CD14-positive monocyte (primary cell): Measurements from ENCODE around the gene INSIG2. TPM values are rescaled to one million over a fixed set of nuclear protein-coding genes. Genes with fewer than 3 reads are reported as not detected.

Experiments used
- DNase-seq, 3 donors: peaks; one replicate each; pipeline ENCODE4 v3.0.0-alpha.2; 2011 to 2022
- H2AFZ ChIP-seq: 2 replicates; pipeline ENCODE4 v1.6.0; 2012; ENCODE audit warnings: mild to moderate bottlenecking, low read depth, low read length, inconsistent platforms; ENCODE audit not compliant: insufficient read depth, poor library complexity, severe bottlenecking
- H3K27ac ChIP-seq, 2 donors: 1 replicate in 1 of 2; 2 replicates in 1 of 2; pipeline ENCODE4 v1.5.1; 2012 to 2013; ENCODE audit warnings: low read length in 2 of 2, control low read depth in 1 of 2, inconsistent platforms in 1 of 2, low read depth in 1 of 2, mild to moderate bottlenecking in 1 of 2
- H3K27me3 ChIP-seq, 2 donors: one replicate each; pipeline versions ENCODE4 v1.6.0 to v1.6.1; 2011 to 2013; ENCODE audit warnings: low read length in 2 of 2; ENCODE audit not compliant: control insufficient read depth in 2 of 2, insufficient read depth in 2 of 2
- H3K36me3 ChIP-seq, 2 donors: replicated peaks in 1 of 2; 1 replicate in 1 of 2; 2 replicates in 1 of 2; pipeline versions ENCODE4 v1.5.1 to v1.6.1; 2012 to 2013; ENCODE audit warnings: low read length in 2 of 2, control low read depth in 1 of 2, inconsistent platforms in 1 of 2, mild to moderate bottlenecking in 1 of 2; ENCODE audit not compliant: insufficient read depth in 2 of 2, control insufficient read depth in 1 of 2
- H3K4me1 ChIP-seq, 2 donors: 1 replicate in 1 of 2; 2 replicates in 1 of 2; pipeline versions ENCODE4 v1.5.1 to v1.6.1; 2012 to 2013; ENCODE audit warnings: low read length in 2 of 2, control low read depth in 1 of 2, inconsistent platforms in 1 of 2, mild to moderate bottlenecking in 1 of 2, moderate library complexity in 1 of 2; ENCODE audit not compliant: insufficient read depth in 2 of 2, control insufficient read depth in 1 of 2
- H3K4me2 ChIP-seq: replicated peaks from 2 replicates; pipeline ENCODE3; 2012; ENCODE audit warnings: low read length, moderate library complexity, mild to moderate bottlenecking; ENCODE audit not compliant: poor library complexity, severe bottlenecking; ENCODE audit errors: extremely low read depth
- H3K4me3 ChIP-seq, 3 experiments: fragments of 200-600 bp in 1 of 3; sonication (generic) in 1 of 3; replicated peaks in 1 of 3; 1 replicate in 2 of 3; 2 replicates in 1 of 3; pipeline ENCODE4 v1.5.1; 2011 to 2013; ENCODE audit warnings: low read length in 3 of 3, mild to moderate bottlenecking in 3 of 3, control low read depth in 2 of 3, low read depth in 2 of 3, inconsistent platforms in 1 of 3, moderate library complexity in 1 of 3
- H3K79me2 ChIP-seq: 2 replicates; pipeline ENCODE4 v1.6.0; 2012; ENCODE audit warnings: mild to moderate bottlenecking, control low read depth, inconsistent platforms, low read length, moderate library complexity; ENCODE audit not compliant: insufficient read depth
- H3K9ac ChIP-seq: 2 replicates; pipeline ENCODE4 v1.6.0; 2017; ENCODE audit warnings: low read length, mild to moderate bottlenecking; ENCODE audit not compliant: insufficient read depth, poor library complexity, severe bottlenecking
- H3K9me3 ChIP-seq, 2 donors: replicated peaks in 1 of 2; 1 replicate in 1 of 2; 2 replicates in 1 of 2; pipeline versions ENCODE4 v1.5.1 to v1.6.1; 2012 to 2013; ENCODE audit warnings: low read length in 2 of 2, control low read depth in 1 of 2; ENCODE audit not compliant: control insufficient read depth in 1 of 2, insufficient read depth in 1 of 2
- H4K20me1 ChIP-seq: 2 replicates; pipeline ENCODE4 v1.6.0; 2012; ENCODE audit warnings: mild to moderate bottlenecking, low read length, control low read depth, moderate library complexity; ENCODE audit not compliant: insufficient read depth
- H3K27ac Mint-ChIP-seq, 7 donors: one replicate each; pipeline ENCODE4 v1.8.0; 2020; ENCODE audit warnings: mild to moderate bottlenecking in 7 of 7, mixed read lengths in 7 of 7, moderate library complexity in 6 of 7, inconsistent platforms in 2 of 7
- H3K27me3 Mint-ChIP-seq, 3 donors: one replicate each; pipeline ENCODE4 v1.8.0; 2021 to 2022; ENCODE audit warnings: low read depth in 3 of 3, mild to moderate bottlenecking in 3 of 3, mixed read lengths in 3 of 3, moderate library complexity in 3 of 3, inconsistent platforms in 1 of 3
- H3K36me3 Mint-ChIP-seq, 2 donors: one replicate each; pipeline ENCODE4 v1.8.0; 2020; ENCODE audit warnings: mixed read lengths in 2 of 2, inconsistent platforms in 1 of 2, mild to moderate bottlenecking in 1 of 2
- H3K4me1 Mint-ChIP-seq: one replicate; pipeline ENCODE4 v1.8.0; 2020; ENCODE audit warnings: mild to moderate bottlenecking, mixed read lengths
- H3K4me3 Mint-ChIP-seq, 2 donors: one replicate each; pipeline ENCODE4 v1.8.0; 2020; ENCODE audit warnings: mild to moderate bottlenecking in 2 of 2, mixed read lengths in 2 of 2, moderate library complexity in 1 of 2
- H3K9me3 Mint-ChIP-seq, 7 donors: one replicate each; pipeline ENCODE4 v1.8.0; 2020 to 2022; ENCODE audit warnings: mixed read lengths in 7 of 7, mild to moderate bottlenecking in 6 of 7, moderate library complexity in 6 of 7, inconsistent platforms in 2 of 7
- whole genome bisulfite sequencing: methylation state at CpG from one replicate; pipeline ENCODE4 v1.1.5; 2013; ENCODE audit warnings: missing lambda C conversion rate; ENCODE audit not compliant: insufficient coverage; 5-methylcytosine and 5-hydroxymethylcytosine counted together
- intact Hi-C, 2 donors: fragments of 100-400 bp; cut with micrococcal nuclease; formaldehyde crosslinking; loops; one replicate each; pipeline versions ENCODE4 v1.15.0 to v1.15.1; 2023
- polyA plus RNA-seq, 3 donors: library from polyadenylated mRNA; depleted of rRNA in 1 of 3; unstranded in 2 of 3; stranded (reverse) in 1 of 3; fragments of 300-500 nt in 2 of 3; fragments of >200 nt in 1 of 3; fragmentation: Illumina TruSeq in 2 of 3; gene quantifications; 1 replicate in 2 of 3; 2 replicates in 1 of 3; pipeline ENCODE4 v1.2.3, GENCODE V29; 2012 to 2021
- TF ChIP-seq, protein P1 (sequence below): fragments of 200-600 bp; IDR thresholded peaks from one replicate; pipeline ENCODE4 v1.8.0; 2022; ENCODE audit warnings: antibody characterized with exemption, mild to moderate bottlenecking

The INSIG2 gene
- polyA plus RNA-seq, 3 donors: 13.6 to 17.2 (median 14.8) TPM

DNA sequence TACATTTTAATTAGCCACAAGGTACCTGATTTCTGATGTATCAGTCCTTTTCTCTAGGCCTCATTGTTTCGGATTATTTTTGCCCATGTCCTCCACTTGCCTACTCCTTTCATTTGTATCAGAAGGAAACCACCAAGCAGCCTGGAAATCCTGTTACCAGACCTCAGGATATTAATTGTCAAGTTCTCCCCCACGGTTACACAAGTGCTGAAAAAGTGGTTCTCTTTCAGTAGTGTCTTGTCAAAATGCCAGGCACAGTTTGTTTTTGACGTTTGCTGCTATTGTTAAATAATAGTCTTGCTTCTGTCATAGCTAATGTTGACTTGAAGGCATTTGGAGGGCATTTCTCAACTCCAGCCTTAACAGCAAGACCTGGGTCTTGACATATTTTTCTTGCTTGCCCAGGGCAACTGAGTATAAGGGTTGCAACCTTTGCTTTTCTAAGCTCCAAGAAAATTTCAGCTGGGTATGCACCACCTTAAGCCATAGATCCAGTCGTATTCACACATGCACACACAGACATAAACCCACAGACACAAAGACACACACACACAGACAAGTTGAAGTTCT, 31.0 kb downstream of the INSIG2 start:
- H3K4me1 Mint-ChIP-seq: peaks cover 41% of the 10 kb centered on the region
- no peak overlapping the region for H3K4me2 ChIP-seq
- no peaks in the 10 kb centered on the region for H3K79me2 ChIP-seq
- H3K36me3 ChIP-seq: no peaks in the 10 kb centered on the region
- no peaks in the 10 kb centered on the region for H4K20me1 ChIP-seq
- no peaks in the 10 kb centered on the region for H3K27me3 ChIP-seq
- no peaks in the 10 kb centered on the region for H3K9me3 Mint-ChIP-seq
- WGBS: 58% methylated on average over 1 of the region's 4 CpGs
- no peak overlapping the region for H3K9ac ChIP-seq
- TF ChIP-seq, protein P1, sequence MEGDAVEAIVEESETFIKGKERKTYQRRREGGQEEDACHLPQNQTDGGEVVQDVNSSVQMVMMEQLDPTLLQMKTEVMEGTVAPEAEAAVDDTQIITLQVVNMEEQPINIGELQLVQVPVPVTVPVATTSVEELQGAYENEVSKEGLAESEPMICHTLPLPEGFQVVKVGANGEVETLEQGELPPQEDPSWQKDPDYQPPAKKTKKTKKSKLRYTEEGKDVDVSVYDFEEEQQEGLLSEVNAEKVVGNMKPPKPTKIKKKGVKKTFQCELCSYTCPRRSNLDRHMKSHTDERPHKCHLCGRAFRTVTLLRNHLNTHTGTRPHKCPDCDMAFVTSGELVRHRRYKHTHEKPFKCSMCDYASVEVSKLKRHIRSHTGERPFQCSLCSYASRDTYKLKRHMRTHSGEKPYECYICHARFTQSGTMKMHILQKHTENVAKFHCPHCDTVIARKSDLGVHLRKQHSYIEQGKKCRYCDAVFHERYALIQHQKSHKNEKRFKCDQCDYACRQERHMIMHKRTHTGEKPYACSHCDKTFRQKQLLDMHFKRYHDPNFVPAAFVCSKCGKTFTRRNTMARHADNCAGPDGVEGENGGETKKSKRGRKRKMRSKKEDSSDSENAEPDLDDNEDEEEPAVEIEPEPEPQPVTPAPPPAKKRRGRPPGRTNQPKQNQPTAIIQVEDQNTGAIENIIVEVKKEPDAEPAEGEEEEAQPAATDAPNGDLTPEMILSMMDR: no peak
- DNase-seq: no peak
- intact Hi-C loops: no loop called here
- H3K27ac ChIP-seq: no peak overlapping the region
- no peaks in the 10 kb centered on the region for H3K9me3 ChIP-seq
- no peak overlapping the region for H3K4me3 Mint-ChIP-seq
- peaks cover 0 to 4% of the 10 kb centered on the region in 2 donors for H3K36me3 Mint-ChIP-seq
- H2AFZ ChIP-seq: no peak overlapping the region
- peak overlapping the region in 1 of 7 donors; percentile 58 for H3K27ac Mint-ChIP-seq
- peaks cover 31 to 35% of the 10 kb centered on the region in 2 donors for H3K4me1 ChIP-seq
- no peak overlapping the region for H3K4me3 ChIP-seq
- H3K27me3 Mint-ChIP-seq: no peaks in the 10 kb centered on the region

DNA sequence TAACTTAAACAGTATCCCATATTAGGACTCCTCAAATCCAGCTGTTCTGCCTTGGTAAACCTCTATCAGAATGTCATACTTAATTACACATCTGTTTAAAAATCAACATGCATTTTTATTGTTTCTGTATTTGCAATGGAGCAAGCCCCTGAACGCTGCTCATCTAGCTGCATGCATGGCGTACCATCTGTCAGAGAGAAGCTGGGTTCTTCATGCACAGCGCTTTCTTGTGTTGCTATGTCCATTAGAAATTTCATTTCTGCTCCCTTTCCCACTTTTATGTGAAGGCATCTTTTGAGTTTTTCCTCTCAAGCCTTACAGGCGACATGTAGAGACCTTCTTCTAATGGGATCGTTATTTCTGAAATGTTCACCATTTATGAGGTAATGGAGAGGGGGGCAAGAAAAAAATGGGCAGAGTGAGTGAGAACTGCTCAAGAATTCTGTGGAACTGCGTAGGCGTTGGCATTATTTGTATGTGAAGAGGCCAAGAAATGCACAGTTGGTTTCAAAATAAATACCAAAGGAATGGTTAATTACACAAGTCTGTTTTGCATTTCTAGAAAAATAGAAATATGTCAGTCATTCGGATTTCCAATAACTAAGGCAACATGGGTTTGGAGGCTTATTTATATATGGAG, 31.6 kb downstream of the INSIG2 start:
- peaks cover 47% of the 10 kb centered on the region for H3K4me1 Mint-ChIP-seq
- Histone ChIP-seq H3K9me3 (no peaks in the 10 kb centered on the region), H3K4me1 (peaks cover 37 to 41% of the 10 kb centered on the region in 2 donors), H3K79me2 (no peaks in the 10 kb centered on the region), H3K4me2 (no peak overlapping the region), H3K27ac (no peak overlapping the region), H3K36me3 (no peaks in the 10 kb centered on the region), H4K20me1 (no peaks in the 10 kb centered on the region), H3K27me3 (no peaks in the 10 kb centered on the region), H3K4me3 (no peak overlapping the region), H3K9ac (no peak overlapping the region), H2AFZ (no peak overlapping the region)
- no peak overlapping the region for H3K4me3 Mint-ChIP-seq
- intact Hi-C loops: loop anchor here in 1 of 2 donors (10.0 kb wide), 1 partner anchor 55 kb away; no protein-coding TSS in a partner anchor
- H3K36me3 Mint-ChIP-seq: peaks cover 0 to 4% of the 10 kb centered on the region in 2 donors
- TF ChIP-seq, protein P1: no peak
- H3K27ac Mint-ChIP-seq: no peak overlapping the region
- no peaks in the 10 kb centered on the region for H3K9me3 Mint-ChIP-seq
- 98% methylated on average over 7 of the region's 8 CpGs for WGBS
- no peak for DNase-seq
- no peaks in the 10 kb centered on the region for H3K27me3 Mint-ChIP-seq
